Measurements from ENCODE around the gene CYP2U1. TPM values are rescaled to one million over a fixed set of nuclear protein-coding genes. Genes with fewer than 3 reads are reported as not detected.

Gene CYP2U1
- total and polyA plus RNA-seq, 2 of the 4 experiments (the other 2 are of a cell fraction), result 6.1 to 11.1 TPM

DNA sequence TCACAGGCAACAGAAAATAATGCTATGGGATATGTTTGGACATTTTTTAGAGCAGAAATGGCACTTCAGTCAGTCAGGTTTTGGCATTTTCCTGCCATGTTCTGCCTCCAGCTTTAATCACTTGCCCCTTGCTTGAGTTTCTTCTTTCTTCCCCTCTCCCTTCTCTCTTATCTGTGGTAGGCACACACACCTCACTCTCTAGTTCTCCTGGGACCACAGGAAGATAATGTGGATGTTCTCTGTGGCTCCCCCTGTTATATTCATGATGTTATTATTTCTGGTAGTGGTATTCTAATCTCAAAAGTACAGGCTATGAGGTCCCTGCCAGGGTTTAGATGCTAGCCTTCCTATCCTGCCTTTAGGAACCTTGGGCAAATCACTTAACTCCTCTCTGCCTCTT lies 63.5 kb downstream of the CYP2U1 start:
- Histone ChIP-seq H3K36me3 (ENCODE audit: control insufficient read depth, insufficient read depth, low read length) (no peaks in the 10 kb centered on the region), H3K4ac (ENCODE audit: low read depth, low read length) (no peak overlapping the region), H4K20me1 (ENCODE audit: insufficient read depth, low read length) (peaks cover 14% of the 10 kb centered on the region; the same call in 1 of the 2 replicates), H2BK15ac (ENCODE audit: low read depth, low read length) (no peak overlapping the region), H3K79me1 (ENCODE audit: low read depth in 1 of 2, low read length in 2 of 2) (peaks cover 9 to 34% of the 10 kb centered on the region in 2 experiments; a peak in 3 of 4 replicates), H3K9me1 (ENCODE audit: insufficient read depth, low read length) (peaks cover 19% of the 10 kb centered on the region), H3K56ac (ENCODE audit: extremely low read depth, insufficient read depth, low read length) (no peak overlapping the region), H4K5ac (ENCODE audit: low read depth, low read length) (no peak overlapping the region), H3K27ac (ENCODE audit: insufficient read depth, low read length) (no peak overlapping the region), H3K9me3 (ENCODE audit: control insufficient read depth, insufficient read depth, low read length) (no peaks in the 10 kb centered on the region), H2BK120ac (ENCODE audit: low read depth, low read length) (no peak overlapping the region), H2BK5ac (ENCODE audit: low read depth, low read length, poor library complexity, severe bottlenecking) (no peak overlapping the region), H2AK9ac (replicated peaks; ENCODE audit: low read depth, low read length, poor library complexity) (no peak overlapping the region), H4K91ac (ENCODE audit: insufficient read depth, low read depth, low read length) (no peak overlapping the region), H2AFZ (replicated peaks; ENCODE audit: low read length, poor library complexity) (no peak overlapping the region), H3K23ac (ENCODE audit: low read depth, low read length) (no peak overlapping the region), H4K8ac (ENCODE audit: low read depth in 2 of 2, low read length in 2 of 2) (no peak overlapping the region), H3K4me3 (ENCODE audit: insufficient read depth, low read depth, low read length) (no peak overlapping the region), H3K14ac (replicated peaks; ENCODE audit: low read depth, low read length) (no peak overlapping the region), H2BK20ac (ENCODE audit: low read depth, low read length) (no peak overlapping the region), H3K4me2 (ENCODE audit: low read depth, low read length) (no peak overlapping the region), H2AK5ac (ENCODE audit: low read depth, low read length) (no peak overlapping the region), H3K4me1 (ENCODE audit: control insufficient read depth, insufficient read depth, low read length) (peaks cover 8% of the 10 kb centered on the region), H3K27me3 (ENCODE audit: control insufficient read depth, insufficient read depth, low read length) (no peaks in the 10 kb centered on the region), H3K9ac (ENCODE audit: low read depth, low read length) (no peak overlapping the region), H3K18ac (ENCODE audit: low read depth, low read length) (no peak overlapping the region)
- ChIA-PET POLR2A (ENCODE audit: unreplicated experiment) (no interaction called here), CTCF (interaction anchor here (0.6 kb wide), 1 partner anchor 791 kb away, joined by 3 read pairs; no protein-coding TSS in a partner anchor)
- ATAC-seq (ENCODE audit: low read depth) (no peak), DNase-seq (no peak)
- TF ChIP-seq CHD1 (IDR thresholded peaks at IDR 0.05; ENCODE audit: low read depth, low read length), result no peak
- no peak for TF ChIP-seq RAD21 (IDR thresholded peaks at IDR 0.05; ENCODE audit: low read length)
- TF ChIP-seq RFX5 (IDR thresholded peaks at IDR 0.05; ENCODE audit: low read depth, low read length), result no peak
- no peak for TF ChIP-seq CEBPB (IDR thresholded peaks at IDR 0.05; ENCODE audit: low read depth, low read length)
- TF ChIP-seq MAFK (IDR thresholded peaks at IDR 0.05; ENCODE audit: low read depth, low read length), result no peak
- no peak for TF ChIP-seq RCOR1 (IDR thresholded peaks at IDR 0.05; ENCODE audit: insufficient replicate concordance, low read length)
- no peak for TF ChIP-seq SMC3 (IDR thresholded peaks at IDR 0.05; ENCODE audit: low read depth, low read length)
- TF ChIP-seq, protein P1, sequence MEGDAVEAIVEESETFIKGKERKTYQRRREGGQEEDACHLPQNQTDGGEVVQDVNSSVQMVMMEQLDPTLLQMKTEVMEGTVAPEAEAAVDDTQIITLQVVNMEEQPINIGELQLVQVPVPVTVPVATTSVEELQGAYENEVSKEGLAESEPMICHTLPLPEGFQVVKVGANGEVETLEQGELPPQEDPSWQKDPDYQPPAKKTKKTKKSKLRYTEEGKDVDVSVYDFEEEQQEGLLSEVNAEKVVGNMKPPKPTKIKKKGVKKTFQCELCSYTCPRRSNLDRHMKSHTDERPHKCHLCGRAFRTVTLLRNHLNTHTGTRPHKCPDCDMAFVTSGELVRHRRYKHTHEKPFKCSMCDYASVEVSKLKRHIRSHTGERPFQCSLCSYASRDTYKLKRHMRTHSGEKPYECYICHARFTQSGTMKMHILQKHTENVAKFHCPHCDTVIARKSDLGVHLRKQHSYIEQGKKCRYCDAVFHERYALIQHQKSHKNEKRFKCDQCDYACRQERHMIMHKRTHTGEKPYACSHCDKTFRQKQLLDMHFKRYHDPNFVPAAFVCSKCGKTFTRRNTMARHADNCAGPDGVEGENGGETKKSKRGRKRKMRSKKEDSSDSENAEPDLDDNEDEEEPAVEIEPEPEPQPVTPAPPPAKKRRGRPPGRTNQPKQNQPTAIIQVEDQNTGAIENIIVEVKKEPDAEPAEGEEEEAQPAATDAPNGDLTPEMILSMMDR (conservative IDR thresholded peaks at IDR 0.05; ENCODE audit: low read depth, low read length), result no peak
- TF ChIP-seq MXI1 (IDR thresholded peaks at IDR 0.05; ENCODE audit: borderline replicate concordance, low read depth, low read length), result no peak
- no peak for TF ChIP-seq POLR2A (IDR thresholded peaks at IDR 0.05; ENCODE audit: low read depth, low read length)
- no peak for TF ChIP-seq NFE2L2 (IDR thresholded peaks at IDR 0.05; ENCODE audit: low read depth, low read length)
- TF ChIP-seq FOS (IDR thresholded peaks at IDR 0.05; ENCODE audit: low read depth, low read length), result no peak
- no peak for TF ChIP-seq BHLHE40 (IDR thresholded peaks at IDR 0.05; ENCODE audit: low read depth, low read length)
- TF ChIP-seq, protein P2, sequence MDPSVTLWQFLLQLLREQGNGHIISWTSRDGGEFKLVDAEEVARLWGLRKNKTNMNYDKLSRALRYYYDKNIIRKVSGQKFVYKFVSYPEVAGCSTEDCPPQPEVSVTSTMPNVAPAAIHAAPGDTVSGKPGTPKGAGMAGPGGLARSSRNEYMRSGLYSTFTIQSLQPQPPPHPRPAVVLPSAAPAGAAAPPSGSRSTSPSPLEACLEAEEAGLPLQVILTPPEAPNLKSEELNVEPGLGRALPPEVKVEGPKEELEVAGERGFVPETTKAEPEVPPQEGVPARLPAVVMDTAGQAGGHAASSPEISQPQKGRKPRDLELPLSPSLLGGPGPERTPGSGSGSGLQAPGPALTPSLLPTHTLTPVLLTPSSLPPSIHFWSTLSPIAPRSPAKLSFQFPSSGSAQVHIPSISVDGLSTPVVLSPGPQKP (IDR thresholded peaks at IDR 0.05; ENCODE audit: borderline replicate concordance, low read depth, low read length), result no peak
- no peak for TF ChIP-seq MAZ (IDR thresholded peaks at IDR 0.05; ENCODE audit: borderline replicate concordance, low read depth, low read length)
- TF ChIP-seq, protein P3, sequence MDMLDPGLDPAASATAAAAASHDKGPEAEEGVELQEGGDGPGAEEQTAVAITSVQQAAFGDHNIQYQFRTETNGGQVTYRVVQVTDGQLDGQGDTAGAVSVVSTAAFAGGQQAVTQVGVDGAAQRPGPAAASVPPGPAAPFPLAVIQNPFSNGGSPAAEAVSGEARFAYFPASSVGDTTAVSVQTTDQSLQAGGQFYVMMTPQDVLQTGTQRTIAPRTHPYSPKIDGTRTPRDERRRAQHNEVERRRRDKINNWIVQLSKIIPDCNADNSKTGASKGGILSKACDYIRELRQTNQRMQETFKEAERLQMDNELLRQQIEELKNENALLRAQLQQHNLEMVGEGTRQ (IDR thresholded peaks at IDR 0.05; ENCODE audit: low read depth, low read length), result no peak
- dilution Hi-C loops (cut with HindIII; ENCODE audit: low sequenced_read_pairs, unreplicated experiment) (no loop called here), intact Hi-C loops (cut with micrococcal nuclease) (loop anchor here (10.0 kb wide), 1 partner anchor 240 kb away; no protein-coding TSS in a partner anchor), in situ Hi-C loops (cut with MboI; ENCODE audit: low sequenced_read_pairs) (no loop called here)
- no TSS peak for BruUV-seq (replicated peaks)
